GM11168 (cell line): ENCODE measurements around the gene PDZD8.

Source experiments
- in situ Hi-C: fragments of 300-500 bp; cut with MboI; formaldehyde crosslinking; loops from one replicate; pipeline ENCODE4 v1.12.0; 2022; ENCODE audit warnings: low sequenced_read_pairs; ENCODE audit not compliant: unreplicated experiment

The PDZD8 gene

GRCh38 chr10:117375360-117376178 lies at the start of gene PDZD8:
Gene PDZD8 (minus strand): TSS chr10:117375440. CDS start chr10:117375227, 213 bp downstream.
- in situ Hi-C loops: no loop called here

GRCh38 chr10:117424171-117424570 lies 48.9 kb upstream of the PDZD8 start:
- in situ Hi-C loops: no loop called here

- in situ Hi-C loops: no loop called here
Measured at GRCh38 chr10:117421985-117422384, 46.7 kb upstream of the PDZD8 start.

GRCh38 chr10:117420768-117421167 lies 45.5 kb upstream of the PDZD8 start:
- in situ Hi-C loops: no loop called here

GRCh38 chr10:117419921-117420320 lies 44.7 kb upstream of the PDZD8 start:
- in situ Hi-C loops: no loop called here

GRCh38 chr10:117419159-117419558 lies 43.9 kb upstream of the PDZD8 start:
- in situ Hi-C loops: no loop called here

GRCh38 chr10:117418121-117418520 lies 42.9 kb upstream of the PDZD8 start:
- in situ Hi-C loops: no loop called here

- in situ Hi-C loops: no loop called here
Measured at GRCh38 chr10:117417196-117417595, 42.0 kb upstream of the PDZD8 start.

GRCh38 chr10:117413928-117414618 lies 38.8 kb upstream of the PDZD8 start:
- in situ Hi-C loops: no loop called here

GRCh38 chr10:117412469-117413010 lies 37.3 kb upstream of the PDZD8 start:
- in situ Hi-C loops: no loop called here

- in situ Hi-C loops: no loop called here
Measured at GRCh38 chr10:117411479-117412399, 36.5 kb upstream of the PDZD8 start.

GRCh38 chr10:117410557-117410956 lies 35.3 kb upstream of the PDZD8 start:
- in situ Hi-C loops: no loop called here

GRCh38 chr10:117409549-117410305 lies 34.5 kb upstream of the PDZD8 start:
- in situ Hi-C loops: no loop called here

GRCh38 chr10:117408436-117409384 lies 33.5 kb upstream of the PDZD8 start:
- in situ Hi-C loops: no loop called here

GRCh38 chr10:117405730-117406129 lies 30.5 kb upstream of the PDZD8 start:
- in situ Hi-C loops: no loop called here

- in situ Hi-C loops: no loop called here
Measured at GRCh38 chr10:117400329-117400728, 25.1 kb upstream of the PDZD8 start.

- in situ Hi-C loops: no loop called here
Measured at GRCh38 chr10:117399341-117400196, 24.3 kb upstream of the PDZD8 start.

GRCh38 chr10:117398029-117398428 lies 22.8 kb upstream of the PDZD8 start:
- in situ Hi-C loops: no loop called here
